ENCODE measurements around the gene WNT8B. TPM values are rescaled to one million over a fixed set of nuclear protein-coding genes. Genes with fewer than 3 reads are reported as not detected.

Gene WNT8B
- total and polyA plus RNA-seq, 2 of the 13 experiments (the other 11 are each of a cell fraction or from before 2014, with no cell fraction given): 0.07 to 0.20 TPM

- Histone ChIP-seq H3K9me3 (ENCODE audit: low read length) (no peaks in the 10 kb centered on the region), H4K20me1 (ENCODE audit: insufficient read depth, low read length) (no peaks in the 10 kb centered on the region), H2AFZ (ENCODE audit: low read length) (no peak overlapping the region), H3K4me2 (ENCODE audit: low read depth, low read length) (no peak overlapping the region), H3K4me3 (replicated peaks in 1 of 3; ENCODE audit: insufficient read depth in 1 of 3, low read depth in 2 of 3, low read length in 3 of 3) (no peak overlapping the region), H3K27me3 (ENCODE audit: control insufficient read depth in 1 of 2, insufficient read depth in 2 of 2, low read length in 2 of 2) (no peaks in the 10 kb centered on the region), H3K27ac (ENCODE audit: extremely low read length, insufficient read depth, low read length) (no peak overlapping the region), H3K4me1 (ENCODE audit: insufficient read depth, low read length) (0 out of 2 replicates have a peak, but pooled peaks cover 4% of the 10 kb centered on the region), H3K36me3 (replicated peaks in 1 of 2; ENCODE audit: control insufficient read depth in 1 of 2, insufficient read depth in 2 of 2, low read length in 2 of 2) (peaks cover 0 to 3% of the 10 kb centered on the region in 2 experiments; a peak in 1 of 5 replicates), H3K79me2 (ENCODE audit: insufficient read depth, low read length) (no peaks in the 10 kb centered on the region), H3K9ac (ENCODE audit: insufficient read depth, low read depth, low read length) (no peak overlapping the region)
- CTCF ChIA-PET (ENCODE audit: low intra/inter-chr PET ratio, low total read pairs): no interaction called here
- TF ChIP-seq ZSCAN12 (CRISPR knock-in tag; IDR thresholded peaks at IDR 0.05) (no peak), RORA (CRISPR knock-in tag; IDR thresholded peaks at IDR 0.05) (no peak), ZNF788 (CRISPR knock-in tag; IDR thresholded peaks at IDR 0.05; ENCODE audit: borderline replicate concordance) (no peak), ZNF772 (CRISPR knock-in tag; IDR thresholded peaks at IDR 0.05) (no peak), PCBP2 (optimal IDR thresholded peaks at IDR 0.05; ENCODE audit: low read depth, low read length, poor library complexity, severe bottlenecking) (no peak)
- ATAC-seq (no peak), DNase-seq (ENCODE audit: low spot score) (no peak), FAIRE-seq (no peak)
- in situ Hi-C loops (cut with HindIII; ENCODE audit: extremely low pct_ligation_motif_present, low pct_unique_long_range_greater_than_20kb): no loop called here
- POLR2A ChIA-PET: no interaction called here
- WGBS (ENCODE audit: low lambda C conversion rate): 92% methylated on average over 2 of the region's 6 CpGs
- intact Hi-C loops (cut with micrococcal nuclease; ENCODE audit: unreplicated experiment): no loop called here
- BruUV-seq (replicated peaks): no TSS peak
Observed at GRCh38 chr10:100487529-100487928, 24.7 kb downstream of the WNT8B start.

GRCh38 chr10:100489396-100489795, 26.6 kb downstream of the WNT8B start:
- H3K4me3 ChIP-seq (replicated peaks in 1 of 3; ENCODE audit: insufficient read depth in 1 of 3, low read depth in 2 of 3, low read length in 3 of 3): no peak overlapping the region
- no peak overlapping the region for H3K4me2 ChIP-seq (ENCODE audit: low read depth, low read length)
- WGBS (ENCODE audit: low lambda C conversion rate): 96% methylated on average over 5 of the region's 5 CpGs
- intact Hi-C loops (cut with micrococcal nuclease; ENCODE audit: unreplicated experiment) (no loop called here), in situ Hi-C loops (cut with HindIII; ENCODE audit: extremely low pct_ligation_motif_present, low pct_unique_long_range_greater_than_20kb) (no loop called here)
- no peak overlapping the region for H3K27ac ChIP-seq (ENCODE audit: extremely low read length, insufficient read depth, low read length)
- peaks cover 0 to 3% of the 10 kb centered on the region in 2 experiments; a peak in 1 of 5 replicates for H3K36me3 ChIP-seq (replicated peaks in 1 of 2; ENCODE audit: control insufficient read depth in 1 of 2, insufficient read depth in 2 of 2, low read length in 2 of 2)
- H2AFZ ChIP-seq (ENCODE audit: low read length): no peak overlapping the region
- ChIA-PET POLR2A (no interaction called here), CTCF (ENCODE audit: low intra/inter-chr PET ratio, low total read pairs) (no interaction called here)
- no peak for DNase-seq (ENCODE audit: low spot score)
- no peaks in the 10 kb centered on the region for H3K4me1 ChIP-seq (ENCODE audit: insufficient read depth, low read length)
- no TSS peak for BruUV-seq (replicated peaks)
- FAIRE-seq: no peak
- no peak overlapping the region for H3K9ac ChIP-seq (ENCODE audit: insufficient read depth, low read depth, low read length)
- H4K20me1 ChIP-seq (ENCODE audit: insufficient read depth, low read length): no peaks in the 10 kb centered on the region
- no peak for ATAC-seq
- no peaks in the 10 kb centered on the region for H3K9me3 ChIP-seq (ENCODE audit: low read length)
- H3K27me3 ChIP-seq (ENCODE audit: control insufficient read depth in 1 of 2, insufficient read depth in 2 of 2, low read length in 2 of 2): no peaks in the 10 kb centered on the region
- H3K79me2 ChIP-seq (ENCODE audit: insufficient read depth, low read length): no peaks in the 10 kb centered on the region
- no peak for TF ChIP-seq HOXA7 (CRISPR knock-in tag; IDR thresholded peaks at IDR 0.05)
- no peak for TF ChIP-seq SMAD9 (CRISPR knock-in tag; IDR thresholded peaks at IDR 0.05)
- TF ChIP-seq ZSCAN25 (CRISPR knock-in tag; IDR thresholded peaks at IDR 0.05): no peak
- TF ChIP-seq BHLHE40 (IDR thresholded peaks at IDR 0.05; ENCODE audit: low read length): no peak
- TF ChIP-seq ZNF18 (CRISPR knock-in tag; IDR thresholded peaks at IDR 0.05; ENCODE audit: insufficient replicate concordance): no peak
- no peak for TF ChIP-seq ATF6 (CRISPR knock-in tag; conservative IDR thresholded peaks at IDR 0.05)
- TF ChIP-seq ZNF281 (CRISPR knock-in tag; IDR thresholded peaks at IDR 0.05; ENCODE audit: borderline replicate concordance): no peak
- TF ChIP-seq BORCS8-MEF2B (CRISPR knock-in tag; IDR thresholded peaks at IDR 0.05): no peak
- no peak for TF ChIP-seq KMT2A (CRISPR knock-in tag; IDR thresholded peaks at IDR 0.05)

Data from HepG2 (cell line).